ENCODE data around the gene ENTPD6.

GRCh38 chr20:25252230-25252651 lies 56.7 kb downstream of the ENTPD6 start:
- TF ChIP-seq POLR2AphosphoS5 (IDR thresholded peaks at IDR 0.05; ENCODE audit: low read depth, low read length) = no peak
- no peak for TF ChIP-seq TAF1 (IDR thresholded peaks at IDR 0.05; ENCODE audit: borderline replicate concordance, low read depth, low read length)
- TF ChIP-seq POLR2A (IDR thresholded peaks at IDR 0.05; ENCODE audit: low read depth, low read length) = no peak
